ENCODE data around the gene TRIOBP. TPM values are rescaled to one million over a fixed set of nuclear protein-coding genes. Genes with fewer than 3 reads are reported as not detected.

Gene TRIOBP
- total RNA-seq, 2 donors from 2014 or later: 14.3 to 18.8 TPM

DNA sequence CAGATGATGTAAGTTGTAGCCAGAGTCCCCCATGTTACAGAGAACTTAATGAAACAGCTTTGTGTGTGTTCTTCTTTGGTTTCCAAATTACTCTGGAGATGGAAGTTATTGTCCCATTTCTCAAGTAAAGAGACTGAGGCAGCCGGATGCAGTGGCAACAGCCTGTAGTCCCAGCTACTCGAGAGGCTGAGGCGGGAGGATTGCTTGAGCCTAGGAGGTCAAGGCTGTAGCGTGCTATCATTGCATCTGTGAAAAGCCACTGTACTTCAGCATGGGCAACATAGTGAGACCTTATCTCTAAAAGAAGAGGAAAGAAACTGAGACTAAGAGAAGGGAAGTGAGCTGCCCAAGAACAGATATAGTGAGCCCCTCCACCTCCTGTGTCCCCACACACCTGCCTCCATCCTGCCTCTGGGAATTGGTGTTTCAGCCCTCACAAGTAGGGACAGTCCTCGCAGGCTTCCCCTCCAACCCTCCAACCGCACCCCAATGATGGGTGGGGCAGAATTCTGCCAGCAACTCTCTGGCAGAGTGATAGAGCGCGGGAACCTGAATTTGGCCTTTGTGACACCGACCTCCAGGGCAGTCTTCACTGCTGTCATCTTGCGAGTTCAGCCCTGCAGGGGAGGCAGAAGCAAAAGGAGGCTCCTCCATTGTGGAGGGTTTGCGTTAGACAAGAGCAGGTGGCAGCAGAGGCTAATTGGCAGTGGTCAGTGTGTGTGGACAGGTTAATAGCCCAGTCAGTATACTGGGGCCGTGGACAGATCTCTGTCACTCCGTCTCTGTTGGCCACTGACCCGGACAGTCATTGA, 36.7 kb upstream of the TRIOBP start:
- peak overlapping the region; percentile 88 for H3K4me3 Mint-ChIP-seq
- H3K27ac Mint-ChIP-seq: peak overlapping the region; percentile 82
- H3K4me1 Mint-ChIP-seq: peaks cover 38% of the 10 kb centered on the region
- DNase-seq (no peak), ATAC-seq (no peak)
- H3K36me3 Mint-ChIP-seq (ENCODE audit: low read depth): peaks cover 3% of the 10 kb centered on the region
- no peaks in the 10 kb centered on the region for H3K9me3 ChIP-seq (ENCODE audit: control insufficient read depth, low read length, poor library complexity, severe bottlenecking)
- no peaks in the 10 kb centered on the region for H3K27me3 Mint-ChIP-seq

DNA sequence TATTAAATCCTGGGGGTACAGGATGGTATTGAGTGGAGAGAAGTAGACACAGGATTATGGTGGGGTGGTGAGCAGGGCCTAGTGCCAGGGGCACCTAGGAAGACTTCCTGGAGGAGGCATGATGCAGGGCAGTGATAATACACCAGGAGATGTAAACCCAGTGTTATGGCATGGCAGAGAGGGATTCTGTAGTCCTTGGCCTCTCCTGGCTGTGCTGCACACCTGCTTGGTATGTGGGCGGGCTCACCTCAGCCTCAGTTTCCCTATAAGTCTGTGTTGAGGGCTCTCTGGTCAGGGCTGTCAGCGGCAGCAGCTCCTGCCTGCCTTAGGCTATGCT, 36.2 kb upstream of the TRIOBP start:
- peaks cover 38% of the 10 kb centered on the region for H3K4me1 Mint-ChIP-seq
- peak overlapping the region; percentile 82 for H3K27ac Mint-ChIP-seq
- H3K36me3 Mint-ChIP-seq (ENCODE audit: low read depth): peaks cover 3% of the 10 kb centered on the region
- H3K4me3 Mint-ChIP-seq: peak overlapping the region; percentile 65
- H3K27me3 Mint-ChIP-seq: no peaks in the 10 kb centered on the region
- no peak for ATAC-seq
- no peaks in the 10 kb centered on the region for H3K9me3 ChIP-seq (ENCODE audit: control insufficient read depth, low read length, poor library complexity, severe bottlenecking)
- DNase-seq: no peak

DNA sequence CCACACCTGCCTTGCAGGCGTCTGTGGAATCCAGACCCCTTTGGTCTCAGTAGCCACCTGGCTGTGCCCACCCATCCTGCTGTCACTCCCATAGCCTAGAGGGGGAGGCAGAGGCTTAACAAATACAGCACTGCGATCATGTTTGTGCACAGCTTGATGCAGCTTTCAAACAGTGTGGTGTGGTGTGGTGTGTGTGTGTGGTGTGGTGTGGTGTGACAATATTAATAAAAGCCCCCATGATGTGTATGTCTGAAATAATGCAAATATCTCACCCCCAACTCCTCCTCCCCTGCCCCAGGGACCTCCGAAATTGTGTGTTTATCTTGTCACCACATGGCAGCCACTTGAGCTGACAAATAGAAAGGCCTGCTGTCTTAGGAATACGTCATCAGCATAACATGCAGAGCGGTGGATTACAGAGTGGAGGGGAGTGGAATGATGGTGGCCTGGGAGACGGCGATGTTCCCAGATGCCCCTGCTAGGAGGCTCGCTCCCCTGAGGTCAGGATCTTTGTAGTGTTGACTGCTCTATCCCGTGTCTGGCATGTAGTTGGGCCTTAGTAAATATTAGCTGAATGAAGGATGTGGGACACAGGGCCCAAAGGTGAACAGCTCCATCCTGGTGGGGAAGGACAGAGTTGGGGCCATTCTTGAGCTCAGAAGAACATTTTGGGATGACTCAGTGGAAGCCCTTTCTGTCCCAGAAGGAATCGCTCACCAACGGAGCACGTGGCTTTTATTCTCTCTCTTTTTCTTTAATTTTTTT, 35.5 kb upstream of the TRIOBP start:
- peaks cover 5% of the 10 kb centered on the region for H3K36me3 Mint-ChIP-seq (ENCODE audit: low read depth)
- no peaks in the 10 kb centered on the region for H3K27me3 Mint-ChIP-seq
- no peak overlapping the region for H3K4me3 Mint-ChIP-seq
- H3K9me3 ChIP-seq (ENCODE audit: control insufficient read depth, low read length, poor library complexity, severe bottlenecking): no peaks in the 10 kb centered on the region
- peak overlapping the region; percentile 32 for H3K27ac Mint-ChIP-seq
- ATAC-seq: no peak
- H3K4me1 Mint-ChIP-seq: peaks cover 40% of the 10 kb centered on the region
- no peak for DNase-seq

DNA sequence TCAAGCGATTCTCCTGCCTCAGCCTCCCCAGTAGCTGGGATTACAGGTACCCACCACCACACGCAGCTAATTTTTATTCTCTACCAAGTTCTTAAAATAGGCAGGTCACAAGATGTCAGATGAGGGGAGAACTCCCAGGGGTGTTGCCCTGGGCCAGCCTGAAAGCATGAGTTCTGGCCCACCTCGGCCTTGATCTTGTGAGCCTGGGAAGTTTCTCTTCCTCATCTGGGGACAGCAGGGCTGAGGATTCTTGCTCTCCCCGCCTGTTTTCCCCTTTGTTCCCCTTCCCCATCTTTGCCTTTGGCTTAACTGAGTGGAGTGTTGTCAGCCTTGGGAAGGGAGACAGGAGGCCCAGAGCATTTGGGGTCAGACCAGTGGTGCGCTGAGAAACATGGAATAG, 34.8 kb upstream of the TRIOBP start:
- Mint-ChIP-seq H3K36me3 (ENCODE audit: low read depth) (peaks cover 5% of the 10 kb centered on the region), H3K4me1 (peaks cover 38% of the 10 kb centered on the region), H3K4me3 (peak overlapping the region; percentile 33), H3K27me3 (no peaks in the 10 kb centered on the region), H3K27ac (peak overlapping the region; percentile 32)
- no peaks in the 10 kb centered on the region for H3K9me3 ChIP-seq (ENCODE audit: control insufficient read depth, low read length, poor library complexity, severe bottlenecking)
- ATAC-seq (no peak), DNase-seq (no peak)

DNA sequence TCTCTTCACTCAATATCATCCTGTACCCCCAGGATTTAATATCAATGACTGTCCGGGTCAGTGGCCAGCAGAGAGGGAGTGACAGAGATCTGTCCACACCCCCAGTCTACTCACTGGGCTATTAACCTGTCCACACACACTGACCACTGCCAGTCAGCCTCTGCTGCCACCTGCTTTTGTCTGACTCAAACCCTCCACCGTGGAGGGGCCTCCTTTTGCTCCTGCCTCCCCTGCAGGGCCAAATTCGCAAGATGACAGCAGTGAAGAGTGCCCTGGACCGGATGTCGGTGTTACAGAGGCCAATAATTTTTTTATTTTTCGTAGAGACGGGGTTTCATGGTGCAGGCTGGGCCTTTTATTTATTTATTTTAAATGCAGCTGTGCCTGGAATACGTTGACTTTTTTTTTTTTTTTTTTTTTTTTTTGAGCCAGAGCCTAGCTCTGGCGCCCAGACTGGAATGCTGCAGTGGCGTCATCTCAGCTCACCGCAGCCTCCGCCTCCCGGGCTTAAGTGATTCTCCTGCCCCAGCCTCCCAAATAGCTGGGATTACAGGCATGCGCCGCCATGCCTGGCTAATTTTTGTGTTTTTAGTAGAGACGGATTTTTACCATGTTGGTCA, 33.2 kb upstream of the TRIOBP start:
- no peaks in the 10 kb centered on the region for H3K9me3 ChIP-seq (ENCODE audit: control insufficient read depth, low read length, poor library complexity, severe bottlenecking)
- Mint-ChIP-seq H3K36me3 (ENCODE audit: low read depth) (peaks cover 5% of the 10 kb centered on the region), H3K4me1 (peaks cover 29% of the 10 kb centered on the region), H3K27ac (no peak overlapping the region), H3K27me3 (no peaks in the 10 kb centered on the region), H3K4me3 (peak overlapping the region; percentile 66)
- DNase-seq (no peak), ATAC-seq (no peak)

DNA sequence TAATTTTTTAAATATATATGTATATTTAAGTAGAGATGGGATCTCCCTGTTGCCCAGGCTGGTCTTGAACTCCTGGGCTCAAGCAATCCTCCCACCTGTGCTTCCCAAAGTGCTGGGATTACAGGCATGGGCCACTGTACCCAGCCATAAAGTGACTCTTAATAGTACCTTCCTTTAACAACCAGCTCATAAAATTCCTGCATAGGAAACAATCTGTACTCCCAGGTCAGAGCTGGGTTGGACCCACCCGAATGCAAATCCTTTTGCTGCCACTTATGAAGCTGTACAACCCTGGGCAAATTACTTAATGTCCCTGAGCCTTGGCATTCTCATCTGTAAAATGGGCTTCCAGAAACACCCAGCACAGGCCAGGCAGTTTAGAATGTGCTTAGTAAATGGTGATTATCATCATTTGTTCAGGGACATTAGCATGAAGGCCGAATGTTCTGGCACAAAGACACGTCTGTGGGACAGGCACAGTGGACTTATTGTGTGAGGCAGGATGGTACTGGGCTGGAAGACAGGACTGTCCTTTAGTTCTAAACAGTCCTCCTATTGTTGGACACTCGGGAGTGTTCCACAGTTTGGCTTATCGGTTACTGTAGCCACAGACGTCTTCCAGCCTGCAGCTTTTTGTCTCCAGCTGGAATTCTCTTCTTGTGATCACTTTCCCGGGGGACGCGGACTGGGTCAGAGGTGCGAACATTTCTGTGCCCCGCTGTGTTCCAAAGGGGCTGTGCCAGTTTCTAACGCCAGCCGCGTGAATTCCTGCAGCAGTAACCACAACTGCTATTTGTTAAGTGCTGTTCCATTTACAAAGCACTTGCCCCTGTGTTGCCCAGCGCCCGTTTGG, 32.4 kb upstream of the TRIOBP start:
- Mint-ChIP-seq H3K4me3 (no peak overlapping the region), H3K4me1 (peaks cover 25% of the 10 kb centered on the region), H3K36me3 (ENCODE audit: low read depth) (peaks cover 5% of the 10 kb centered on the region), H3K27ac (no peak overlapping the region), H3K27me3 (no peaks in the 10 kb centered on the region)
- no peak for DNase-seq
- no peaks in the 10 kb centered on the region for H3K9me3 ChIP-seq (ENCODE audit: control insufficient read depth, low read length, poor library complexity, severe bottlenecking)
- no peak for ATAC-seq

DNA sequence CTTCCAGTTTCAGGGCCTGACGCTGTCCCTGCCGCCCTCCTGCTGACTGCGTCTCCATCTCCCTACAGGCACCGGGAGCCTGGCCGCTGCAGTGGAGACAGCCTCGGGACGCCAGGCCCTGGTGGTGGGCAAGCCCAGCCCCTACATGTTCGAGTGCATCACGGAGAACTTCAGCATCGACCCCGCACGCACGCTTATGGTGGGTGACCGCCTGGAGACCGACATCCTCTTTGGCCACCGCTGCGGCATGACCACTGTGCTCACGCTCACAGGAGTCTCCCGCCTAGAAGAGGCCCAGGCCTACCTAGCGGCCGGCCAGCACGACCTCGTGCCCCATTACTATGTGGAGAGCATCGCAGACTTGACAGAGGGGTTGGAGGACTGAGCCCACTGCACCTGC, 31.4 kb upstream of the TRIOBP start:
- H3K4me3 Mint-ChIP-seq: no peak overlapping the region
- no peak overlapping the region for H3K27ac Mint-ChIP-seq
- H3K27me3 Mint-ChIP-seq: no peaks in the 10 kb centered on the region
- H3K9me3 ChIP-seq (ENCODE audit: control insufficient read depth, low read length, poor library complexity, severe bottlenecking): no peaks in the 10 kb centered on the region
- ATAC-seq: no peak
- H3K4me1 Mint-ChIP-seq: peaks cover 18% of the 10 kb centered on the region
- no peak for DNase-seq
- H3K36me3 Mint-ChIP-seq (ENCODE audit: low read depth): peaks cover 5% of the 10 kb centered on the region

DNA sequence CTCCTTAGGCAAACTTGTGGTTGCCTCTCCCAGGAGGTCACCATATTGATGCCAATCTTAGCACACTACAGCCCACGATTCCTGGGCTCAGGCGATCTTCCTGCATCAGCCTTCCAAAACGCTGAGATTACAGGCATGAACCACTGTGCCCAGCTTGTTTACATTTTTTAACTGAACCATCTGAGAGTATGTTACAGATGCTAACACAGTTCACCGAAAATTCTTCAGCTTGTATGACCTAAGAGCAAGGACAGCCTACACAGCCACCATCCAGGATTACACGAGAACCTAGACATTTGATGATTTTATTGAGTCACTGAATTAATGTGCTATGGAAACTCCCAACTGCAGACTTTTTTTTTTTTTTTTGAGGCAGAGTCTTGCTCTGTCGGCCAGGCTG, 27.3 kb upstream of the TRIOBP start:
- H3K4me1 Mint-ChIP-seq: peaks cover 29% of the 10 kb centered on the region
- peaks cover 2% of the 10 kb centered on the region for H3K36me3 Mint-ChIP-seq (ENCODE audit: low read depth)
- no peak overlapping the region for H3K27ac Mint-ChIP-seq
- ATAC-seq (peak; percentile 35), DNase-seq (no peak)
- no peaks in the 10 kb centered on the region for H3K9me3 ChIP-seq (ENCODE audit: control insufficient read depth, low read length, poor library complexity, severe bottlenecking)
- no peak overlapping the region for H3K4me3 Mint-ChIP-seq
- no peaks in the 10 kb centered on the region for H3K27me3 Mint-ChIP-seq

DNA sequence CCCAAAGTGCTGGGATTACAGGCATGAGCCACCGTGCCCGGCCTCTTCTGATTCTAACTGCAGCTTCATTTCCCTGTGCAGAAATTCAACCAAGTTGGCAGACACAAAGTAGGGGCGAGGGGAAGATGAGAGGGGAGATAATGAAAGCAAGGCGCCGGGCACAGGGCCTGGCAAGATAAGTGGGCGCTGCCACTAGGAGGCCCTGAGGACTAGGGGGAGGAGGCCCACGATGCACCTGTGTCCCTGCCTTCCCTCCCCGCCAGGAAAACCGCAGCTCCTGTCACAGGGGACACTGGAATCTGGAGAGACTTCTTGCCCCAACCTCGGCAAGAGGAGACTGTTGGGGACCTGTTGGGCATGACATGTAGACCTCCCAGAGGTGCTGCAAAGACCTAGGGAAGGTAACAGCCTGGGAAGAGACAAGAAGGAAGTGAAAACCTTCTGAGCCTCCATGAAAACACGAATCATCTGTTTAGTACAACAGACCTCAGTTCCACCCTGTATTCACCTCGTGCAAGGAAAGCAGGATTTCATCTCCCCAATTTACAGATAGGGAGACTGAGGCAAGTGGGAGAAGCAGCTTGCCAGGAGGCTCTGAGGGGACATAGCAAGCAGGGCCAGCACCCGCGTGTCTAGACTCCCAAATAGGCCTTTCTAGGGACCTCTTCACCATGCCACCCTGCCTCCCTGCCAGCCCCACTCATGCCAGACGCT, 24.5 kb upstream of the TRIOBP start:
- ATAC-seq (no peak), DNase-seq (no peak)
- peaks cover 35% of the 10 kb centered on the region for H3K4me1 Mint-ChIP-seq
- H3K4me3 Mint-ChIP-seq: peak overlapping the region; percentile 28
- peak overlapping the region; percentile 72 for H3K27ac Mint-ChIP-seq
- no peaks in the 10 kb centered on the region for H3K27me3 Mint-ChIP-seq
- H3K36me3 Mint-ChIP-seq (ENCODE audit: low read depth): peaks cover 2% of the 10 kb centered on the region
- H3K9me3 ChIP-seq (ENCODE audit: control insufficient read depth, low read length, poor library complexity, severe bottlenecking): no peaks in the 10 kb centered on the region

DNA sequence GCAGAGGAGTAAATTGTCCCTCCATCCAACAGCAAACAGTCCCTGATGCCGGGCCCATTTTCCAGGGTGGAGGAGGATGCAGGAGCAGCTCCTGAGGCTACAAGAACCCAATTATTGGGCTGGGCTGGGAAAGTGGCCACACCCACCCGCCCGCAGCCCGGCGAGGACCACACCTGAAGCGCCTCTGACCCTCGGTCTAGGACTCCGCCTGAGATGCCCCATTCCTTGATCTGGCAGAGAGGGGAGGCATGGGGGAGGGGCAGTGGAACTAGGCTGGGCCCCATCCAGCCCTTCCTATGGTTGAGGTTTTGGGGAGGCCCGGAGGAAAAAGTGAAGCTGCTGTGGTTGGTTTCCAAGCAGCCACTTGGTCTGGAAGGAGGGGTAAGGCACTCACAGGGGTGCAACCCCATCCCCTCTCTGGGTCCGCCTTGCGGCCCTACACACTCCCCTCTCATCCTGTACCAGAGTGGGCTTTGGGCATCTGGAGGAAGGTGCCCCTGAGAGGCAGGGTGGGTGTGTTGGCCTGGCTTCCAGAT, 23.9 kb upstream of the TRIOBP start:
- peaks cover 37% of the 10 kb centered on the region for H3K4me1 Mint-ChIP-seq
- no peaks in the 10 kb centered on the region for H3K27me3 Mint-ChIP-seq
- H3K36me3 Mint-ChIP-seq (ENCODE audit: low read depth): peaks cover 2% of the 10 kb centered on the region
- H3K27ac Mint-ChIP-seq: peak overlapping the region; percentile 95
- DNase-seq (no peak), ATAC-seq (no peak)
- no peaks in the 10 kb centered on the region for H3K9me3 ChIP-seq (ENCODE audit: control insufficient read depth, low read length, poor library complexity, severe bottlenecking)
- H3K4me3 Mint-ChIP-seq: no peak overlapping the region

DNA sequence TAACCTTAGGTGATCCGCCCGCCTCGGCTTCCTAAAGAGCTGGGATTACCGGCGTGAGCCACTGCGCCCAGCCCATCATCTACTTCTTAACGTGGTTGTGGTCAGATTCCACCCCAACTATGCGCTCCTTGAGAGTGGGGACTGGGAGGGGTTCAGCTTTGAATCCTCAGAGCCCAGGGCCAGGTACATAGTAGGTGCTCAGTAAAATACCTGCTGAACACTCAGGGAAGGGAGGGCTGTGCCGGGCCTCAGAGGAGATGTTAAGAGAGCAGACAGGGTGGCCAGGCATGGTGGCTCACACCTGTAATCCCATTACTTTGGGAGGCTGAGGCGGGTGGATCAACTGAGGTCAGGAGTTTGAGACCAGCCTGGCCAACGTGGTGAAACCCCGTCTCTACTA, 22.6 kb upstream of the TRIOBP start:
- H3K4me3 Mint-ChIP-seq: peak overlapping the region; percentile 76
- H3K4me1 Mint-ChIP-seq: peaks cover 39% of the 10 kb centered on the region
- DNase-seq (no peak), ATAC-seq (no peak)
- no peaks in the 10 kb centered on the region for H3K27me3 Mint-ChIP-seq
- peak overlapping the region; percentile 95 for H3K27ac Mint-ChIP-seq
- H3K9me3 ChIP-seq (ENCODE audit: control insufficient read depth, low read length, poor library complexity, severe bottlenecking): no peaks in the 10 kb centered on the region
- H3K36me3 Mint-ChIP-seq (ENCODE audit: low read depth): peaks cover 2% of the 10 kb centered on the region
